PC-3 (cell line): ENCODE results near the gene GPBP1L1. TPM values are rescaled to one million over a fixed set of nuclear protein-coding genes. Genes with fewer than 3 reads are reported as not detected.

ENCODE experiments used
- ATAC-seq: fragments of 200-7000 bp; cut with Tn5 transposase; 2 replicates; pipeline ENCODE4 v1.9.1; 2020; ENCODE audit warnings: mild to moderate bottlenecking, moderate library complexity
- BruUV-seq: library from RNA; stranded (reverse); fragments of 400-500 nt; replicated peaks from 2 replicates; lab custom pipeline; 2021; lab: Mats Ljungman, UMichigan
- CTCF ChIA-PET: fragments of 300-600 bp; sonication (Branson Sonifier 250); formaldehyde crosslinking; loops from one replicate; lab custom pipeline; 2022; ENCODE audit warnings: antibody characterized with exemption; lab: Charles Lee
- POLR2A ChIA-PET: fragments of 300-600 bp; sonication (Branson Sonifier 250); formaldehyde crosslinking; loops from one replicate; lab custom pipeline; 2022; ENCODE audit warnings: antibody characterized with exemption; ENCODE audit not compliant: unreplicated experiment; lab: Charles Lee
- DNase-seq: peaks from one replicate; pipeline ENCODE4 v3.0.0-alpha.2; 2015
- H2AFZ ChIP-seq: fragments of 300-600 bp; sonication (generic); 2 replicates; pipeline ENCODE4 v1.6.0; 2016; ENCODE audit warnings: antibody characterized with exemption, low read length
- H3F3A ChIP-seq: fragments of 300-600 bp; sonication (generic); one replicate; pipeline ENCODE4 v1.6.0; 2017; ENCODE audit warnings: antibody characterized with exemption, low read length, control low read depth, mild to moderate bottlenecking; ENCODE audit not compliant: unreplicated experiment
- H3K27ac ChIP-seq: fragments of 300-600 bp; sonication (generic); 2 replicates; pipeline ENCODE4 v1.5.1; 2016; ENCODE audit warnings: mild to moderate bottlenecking, low read length
- H3K27me3 ChIP-seq: fragments of 300-600 bp; sonication (generic); 2 replicates; pipeline ENCODE4 v1.6.1; 2016; ENCODE audit warnings: low read length, mixed read lengths
- H3K36me3 ChIP-seq: fragments of 300-600 bp; sonication (generic); 2 replicates; pipeline ENCODE4 v1.6.1; 2016; ENCODE audit warnings: low read depth, mixed run types, low read length, mixed read lengths
- H3K4me1 ChIP-seq: fragments of 300-600 bp; sonication (generic); 2 replicates; pipeline ENCODE4 v1.5.1; 2016; ENCODE audit warnings: low read length; ENCODE audit not compliant: insufficient read depth
- H3K4me2 ChIP-seq: fragments of 300-600 bp; sonication (generic); 2 replicates; pipeline ENCODE4 v1.6.0; 2016; ENCODE audit warnings: low read length
- H3K4me3 ChIP-seq: fragments of 300-600 bp; sonication (generic); 2 replicates; pipeline ENCODE4 v1.5.1; 2016; ENCODE audit warnings: mild to moderate bottlenecking, low read length, mixed read lengths
- H3K79me2 ChIP-seq: fragments of 300-600 bp; sonication (generic); 2 replicates; pipeline ENCODE4 v1.6.1; 2017; ENCODE audit warnings: low read length, mixed read lengths
- H3K9ac ChIP-seq: fragments of 300-600 bp; sonication (generic); 2 replicates; pipeline ENCODE4 v1.6.0; 2016; ENCODE audit warnings: mild to moderate bottlenecking, low read length
- H3K9me2 ChIP-seq: fragments of 300-600 bp; sonication (generic); replicated peaks from 2 replicates; pipeline ENCODE4 v1.6.1; 2016; ENCODE audit warnings: mixed run types, low read length, mixed read lengths
- H3K9me3 ChIP-seq: fragments of 300-600 bp; sonication (generic); 2 replicates; pipeline ENCODE4 v1.6.1; 2016; ENCODE audit warnings: low read length, mixed read lengths
- H4K20me1 ChIP-seq: fragments of 300-600 bp; sonication (generic); 2 replicates; pipeline ENCODE4 v1.6.1; 2016; ENCODE audit warnings: low read length, mixed read lengths
- CTCF ChIP-seq: fragments of 300-600 bp; sonication (generic); conservative IDR thresholded peaks from 2 replicates; pipeline ENCODE4 v1.5.1; 2017; ENCODE audit warnings: antibody characterized with exemption, low read depth, mild to moderate bottlenecking, low read length
- EZH2 ChIP-seq: fragments of 300-600 bp; sonication (generic); IDR thresholded peaks from one replicate; pipeline ENCODE4 v1.6.1; 2017; ENCODE audit warnings: antibody characterized with exemption, mild to moderate bottlenecking, low read length; ENCODE audit not compliant: unreplicated experiment
- EZH2phosphoT487 ChIP-seq: fragments of 300-600 bp; sonication (generic); IDR thresholded peaks from 2 replicates; pipeline ENCODE4 v1.6.1; 2018; ENCODE audit warnings: mild to moderate bottlenecking, antibody characterized with exemption, low read length, borderline replicate concordance
- intact Hi-C: fragments of 100-400 bp; cut with micrococcal nuclease; formaldehyde crosslinking; loops from 2 replicates; pipeline ENCODE4 v1.9.0; 2023
- total RNA-seq: library from RNA; depleted of rRNA; stranded (reverse); fragments of >200 nt; gene quantifications from 2 replicates; pipeline ENCODE4 v1.2.3, GENCODE V29; 2014

Gene GPBP1L1
- total RNA-seq, 1 experiment from 2014 or later, result 63.0 TPM

- no peak for TF ChIP-seq CTCF
- TF ChIP-seq EZH2phosphoT487, result no peak
- TF ChIP-seq EZH2, result no peak
- no peaks in the 10 kb centered on the region for H3K9me2 ChIP-seq
- POLR2A ChIA-PET, result no interaction called here
- no peak overlapping the region for H2AFZ ChIP-seq
- H3K9me3 ChIP-seq, result no peaks in the 10 kb centered on the region
- H4K20me1 ChIP-seq, result no peaks in the 10 kb centered on the region
- peaks cover 45% of the 10 kb centered on the region for H3K36me3 ChIP-seq
- H3F3A ChIP-seq, result peaks cover 6% of the 10 kb centered on the region
- H3K4me3 ChIP-seq, result no peak overlapping the region
- H3K27ac ChIP-seq, result no peak overlapping the region
- CTCF ChIA-PET, result no interaction called here
- H3K79me2 ChIP-seq, result no peaks in the 10 kb centered on the region; the same call in 1 of the 2 replicates
- no TSS peak for BruUV-seq
- no peaks in the 10 kb centered on the region for H3K4me1 ChIP-seq
- no peak overlapping the region for H3K9ac ChIP-seq
- H3K27me3 ChIP-seq, result no peaks in the 10 kb centered on the region
- DNase-seq, result no peak
- no peak for ATAC-seq
- H3K4me2 ChIP-seq, result no peak overlapping the region
- intact Hi-C loops, result loop anchor here (5.0 kb wide), 2 partner anchors 44 to 159 kb away; partner anchors contain the start of genes GPBP1L1, MAST2 and TMEM69
These were observed 43.0 kb downstream of the GPBP1L1 start for GRCh38 chr1:45643321-45643720.

GRCh38 chr1:45640293-45640692 lies 46.0 kb downstream of the GPBP1L1 start:
- peaks cover 49% of the 10 kb centered on the region for H3K36me3 ChIP-seq
- no peak for DNase-seq
- H3K4me2 ChIP-seq, result no peak overlapping the region
- no peaks in the 10 kb centered on the region for H4K20me1 ChIP-seq
- TF ChIP-seq EZH2, result no peak
- no peak for TF ChIP-seq CTCF
- TF ChIP-seq EZH2phosphoT487, result no peak
- intact Hi-C loops, result loop anchor here (5.0 kb wide), 2 partner anchors 47 to 162 kb away; partner anchors contain the start of genes GPBP1L1, MAST2 and TMEM69
- no peak overlapping the region for H3K4me3 ChIP-seq
- no peaks in the 10 kb centered on the region for H3K4me1 ChIP-seq
- no peaks in the 10 kb centered on the region for H3K9me3 ChIP-seq
- H3K79me2 ChIP-seq, result no peaks in the 10 kb centered on the region; the same call in 1 of the 2 replicates
- ChIA-PET POLR2A (no interaction called here), CTCF (no interaction called here)
- peaks cover 7% of the 10 kb centered on the region for H3F3A ChIP-seq
- no peak overlapping the region for H2AFZ ChIP-seq
- BruUV-seq, result no TSS peak
- no peaks in the 10 kb centered on the region for H3K9me2 ChIP-seq
- no peak overlapping the region for H3K9ac ChIP-seq
- H3K27ac ChIP-seq, result no peak overlapping the region
- H3K27me3 ChIP-seq, result no peaks in the 10 kb centered on the region
- ATAC-seq, result no peak

GRCh38 chr1:45635211-45635610 lies 51.1 kb downstream of the GPBP1L1 start:
- Histone ChIP-seq H3K4me2 (no peak overlapping the region), H3F3A (peaks cover 4% of the 10 kb centered on the region), H2AFZ (no peak overlapping the region), H3K4me3 (no peak overlapping the region), H3K27me3 (no peaks in the 10 kb centered on the region), H3K4me1 (no peaks in the 10 kb centered on the region), H3K9me3 (no peaks in the 10 kb centered on the region), H3K79me2 (no peaks in the 10 kb centered on the region), H3K36me3 (peaks cover 67% of the 10 kb centered on the region), H3K9ac (no peak overlapping the region), H4K20me1 (no peaks in the 10 kb centered on the region), H3K27ac (no peak overlapping the region), H3K9me2 (no peaks in the 10 kb centered on the region)
- DNase-seq (no peak), ATAC-seq (no peak)
- ChIA-PET CTCF (no interaction called here), POLR2A (no interaction called here)
- no peak for TF ChIP-seq EZH2phosphoT487
- TF ChIP-seq EZH2, result no peak
- no peak for TF ChIP-seq CTCF
- intact Hi-C loops, result no loop called here
- BruUV-seq, result no TSS peak
